Keratinocyte (primary cell): ENCODE results near the gene PPP4R4. TPM values are rescaled to one million over a fixed set of nuclear protein-coding genes. Genes with fewer than 3 reads are reported as not detected.

Experiments
- DNase-seq: peaks from one replicate; pipeline ENCODE4 v3.0.0-alpha.2; 2011; ENCODE audit warnings: low read depth, missing footprints, low spot score
- FAIRE-seq: peaks from 2 replicates; lab custom pipeline; 2011; peaks lifted over from hg19 to GRCh38; lab: Jason Lieb, UNC
- H2AFZ ChIP-seq: 2 replicates; pipeline ENCODE4 v1.6.0; 2012; ENCODE audit warnings: low read length, control low read depth, inconsistent platforms; ENCODE audit not compliant: control insufficient read depth
- H3K27ac ChIP-seq: 2 replicates; pipeline ENCODE4 v1.5.1; 2011; ENCODE audit warnings: low read length; ENCODE audit not compliant: control insufficient read depth, insufficient read depth
- H3K27me3 ChIP-seq: 3 replicates; pipeline ENCODE4 v1.6.0; 2011; ENCODE audit warnings: low read length; ENCODE audit not compliant: control insufficient read depth, insufficient read depth; ENCODE audit errors: extremely low read depth
- H3K36me3 ChIP-seq, 2 experiments: 2 replicates in 1 of 2; 3 replicates in 1 of 2; pipeline ENCODE4 v1.5.1; 2011; ENCODE audit warnings: low read length in 2 of 2, mild to moderate bottlenecking in 1 of 2; ENCODE audit not compliant: control insufficient read depth in 2 of 2, insufficient read depth in 2 of 2; ENCODE audit errors: extremely low read depth in 1 of 2
- H3K4me1 ChIP-seq: 3 replicates; pipeline ENCODE4 v1.5.1; 2011; ENCODE audit warnings: low read length; ENCODE audit not compliant: control insufficient read depth, insufficient read depth; ENCODE audit errors: extremely low read depth
- H3K4me2 ChIP-seq: 3 replicates; pipeline ENCODE4 v1.6.0; 2011; ENCODE audit warnings: low read depth, low read length; ENCODE audit not compliant: control insufficient read depth, insufficient read depth; ENCODE audit errors: extremely low read depth
- H3K4me3 ChIP-seq, 3 experiments: fragments of 200-600 bp in 1 of 3; sonication (generic) in 1 of 3; 2 replicates in 2 of 3; 3 replicates in 1 of 3; pipeline ENCODE4 v1.5.1; 2011 to 2016; ENCODE audit warnings: low read length in 3 of 3, mild to moderate bottlenecking in 3 of 3, control low read depth in 2 of 3, inconsistent platforms in 1 of 3, low read depth in 1 of 3, mixed read lengths in 1 of 3, mixed run types in 1 of 3, moderate library complexity in 1 of 3; ENCODE audit not compliant: control insufficient read depth in 2 of 3, insufficient read depth in 2 of 3; ENCODE audit errors: extremely low read depth in 1 of 3
- H3K79me2 ChIP-seq: 2 replicates; pipeline ENCODE4 v1.6.0; 2012; ENCODE audit warnings: low read length; ENCODE audit not compliant: control insufficient read depth, insufficient read depth
- H3K9ac ChIP-seq: 3 replicates; pipeline ENCODE4 v1.6.0; 2011; ENCODE audit warnings: low read length; ENCODE audit not compliant: control insufficient read depth, insufficient read depth; ENCODE audit errors: extremely low read depth
- H3K9me1 ChIP-seq: 3 replicates; pipeline ENCODE4 v1.6.0; 2011; ENCODE audit warnings: low read length; ENCODE audit not compliant: control insufficient read depth, insufficient read depth; ENCODE audit errors: extremely low read depth
- H3K9me3 ChIP-seq: 2 replicates; pipeline ENCODE4 v1.5.1; 2012; ENCODE audit warnings: low read depth, low read length; ENCODE audit not compliant: control insufficient read depth
- H4K20me1 ChIP-seq: 3 replicates; pipeline ENCODE4 v1.6.0; 2011; ENCODE audit warnings: low read length; ENCODE audit not compliant: control insufficient read depth, insufficient read depth; ENCODE audit errors: extremely low read depth
- CTCF ChIP-seq, 3 experiments: IDR thresholded peaks in 1 of 3; conservative IDR thresholded peaks in 1 of 3; optimal IDR thresholded peaks in 1 of 3; 2 replicates in 2 of 3; 3 replicates in 1 of 3; pipeline versions ENCODE3 to v1.5.1; 2011; ENCODE audit warnings: low read length in 3 of 3, mild to moderate bottlenecking in 3 of 3, moderate library complexity in 2 of 3, control low read depth in 1 of 3, inconsistent platforms in 1 of 3; ENCODE audit not compliant: insufficient read depth in 2 of 3; ENCODE audit errors: extremely low read depth in 1 of 3
- EZH2 ChIP-seq: IDR thresholded peaks from one replicate; pipeline ENCODE4 v1.6.1; 2012; ENCODE audit warnings: inconsistent platforms, mild to moderate bottlenecking, low read length, moderate library complexity
- dilution Hi-C: fragments of 300-500 bp; cut with MboI; formaldehyde crosslinking; loops from one replicate; pipeline ENCODE4 v1.7.0; 2020; ENCODE audit warnings: low sequenced_read_pairs; ENCODE audit not compliant: extremely low pct_ligation_motif_present
- polyA plus RNA-seq, 5 experiments: library from polyadenylated mRNA; depleted of rRNA in 3 of 5; stranded (reverse) in 3 of 5; stranded (forward) in 1 of 5; unstranded in 1 of 5; fragments of >200 nt; gene quantifications; 1 replicate in 1 of 5; 2 replicates in 3 of 5; 3 replicates in 1 of 5; pipeline versions ENCODE4 v1.2.1 to v1.2.3, GENCODE V29; 2011 to 2012; ENCODE audit warnings: missing spikeins in 2 of 5, low read depth in 1 of 5, low replicate concordance in 1 of 5

Gene PPP4R4
- polyA plus RNA-seq, 1 donor (not counting 4 experiments of a cell fraction or from before 2014, with no cell fraction given), result 9.0 TPM

GRCh38 chr14:94237046-94237445 is 62.9 kb downstream of the PPP4R4 start:
- no peaks in the 10 kb centered on the region for H3K4me1 ChIP-seq
- no peaks in the 10 kb centered on the region for H3K9me1 ChIP-seq
- DNase-seq (no peak), FAIRE-seq (no peak)
- no peaks in the 10 kb centered on the region for H3K79me2 ChIP-seq
- H2AFZ ChIP-seq, result no peak overlapping the region
- no peak overlapping the region for H3K4me3 ChIP-seq
- H3K27ac ChIP-seq, result no peak overlapping the region
- no peak overlapping the region for H3K4me2 ChIP-seq
- no peaks in the 10 kb centered on the region for H3K27me3 ChIP-seq
- no peak overlapping the region for H3K9ac ChIP-seq
- H3K9me3 ChIP-seq, result no peaks in the 10 kb centered on the region
- H4K20me1 ChIP-seq, result no peaks in the 10 kb centered on the region
- H3K36me3 ChIP-seq, result peaks cover 0 to 8% of the 10 kb centered on the region in 2 experiments
- dilution Hi-C loops, result no loop called here
- TF ChIP-seq CTCF (optimal IDR thresholded peaks at IDR 0.05 in 1 of 3, IDR thresholded peaks at IDR 0.05 in 1 of 3, conservative IDR thresholded peaks at IDR 0.05 in 1 of 3; ENCODE audit: extremely low read depth in 1 of 3, insufficient read depth in 2 of 3, low read length in 3 of 3) (no peak), EZH2 (no peak)

GRCh38 chr14:94237983-94238382 is 63.9 kb downstream of the PPP4R4 start:
- TF ChIP-seq CTCF (optimal IDR thresholded peaks at IDR 0.05 in 1 of 3, IDR thresholded peaks at IDR 0.05 in 1 of 3, conservative IDR thresholded peaks at IDR 0.05 in 1 of 3; ENCODE audit: extremely low read depth in 1 of 3, insufficient read depth in 2 of 3, low read length in 3 of 3) (no peak), EZH2 (no peak)
- Histone ChIP-seq H3K27ac (no peak overlapping the region), H3K9ac (no peak overlapping the region), H3K9me3 (no peaks in the 10 kb centered on the region), H3K9me1 (no peaks in the 10 kb centered on the region), H3K79me2 (no peaks in the 10 kb centered on the region), H3K27me3 (no peaks in the 10 kb centered on the region), H4K20me1 (no peaks in the 10 kb centered on the region), H3K4me3 (no peak overlapping the region), H3K4me1 (no peaks in the 10 kb centered on the region), H2AFZ (no peak overlapping the region), H3K36me3 (peaks cover 0 to 8% of the 10 kb centered on the region in 2 experiments), H3K4me2 (no peak overlapping the region)
- no peak for FAIRE-seq
- dilution Hi-C loops, result no loop called here
- DNase-seq, result no peak
